Sigmoid colon (tissue), 4 donors: Measurements from ENCODE around the gene ZNF503.

Source experiments
- CTCF ChIP-seq, 4 experiments: fragments of 450-650 bp in 3 of 4; fragments of 200-600 bp in 1 of 4; IDR thresholded peaks; one replicate each; pipeline ENCODE4 v1.5.1; 2016 to 2019; ENCODE audit warnings: antibody characterized with exemption in 4 of 4, mild to moderate bottlenecking in 3 of 4, moderate library complexity in 2 of 4
- EP300 ChIP-seq, 4 donors: sonication (generic); formaldehyde crosslinking; IDR thresholded peaks; one replicate each; pipeline ENCODE4 v1.6.1; 2017; ENCODE audit warnings: antibody characterized with exemption in 4 of 4
- POLR2A ChIP-seq, 2 donors: fragments of 450-650 bp; IDR thresholded peaks; one replicate each; pipeline ENCODE4 v1.6.1; 2016; ENCODE audit warnings: antibody characterized with exemption in 2 of 2, mild to moderate bottlenecking in 2 of 2, moderate library complexity in 2 of 2
- POLR2AphosphoS5 ChIP-seq, 4 donors: sonication (generic); formaldehyde crosslinking; IDR thresholded peaks; one replicate each; pipeline ENCODE4 v1.6.1; 2017; ENCODE audit warnings: antibody characterized with exemption in 4 of 4

GRCh38 chr10:75418712-75419111 lies 17.1 kb upstream of the ZNF503 start:
- TF ChIP-seq CTCF (IDR thresholded peaks at IDR 0.05): no peak
- TF ChIP-seq POLR2AphosphoS5 (IDR thresholded peaks at IDR 0.05): no peak
- no peak for TF ChIP-seq EP300 (IDR thresholded peaks at IDR 0.05)
- TF ChIP-seq POLR2A (IDR thresholded peaks at IDR 0.05): no peak
